AG04449 (cell line): ENCODE measurements around the gene ANKRD13D.

Source experiments
- CTCF ChIA-PET: fragments of 350-600 bp; formaldehyde crosslinking; extraction: SDS; loops from one replicate; lab custom pipeline; 2021; ENCODE audit warnings: antibody characterized with exemption; lab: Yijun Ruan, JAX
- POLR2A ChIA-PET: fragments of 400-600, 350-600 bp; formaldehyde crosslinking; extraction: SDS; loops from one replicate; lab custom pipeline; 2020; ENCODE audit warnings: antibody characterized with exemption, inconsistent platforms; lab: Yijun Ruan, JAX
- DNase-seq: peaks from one replicate; pipeline ENCODE4 v3.0.0-alpha.2; 2010; ENCODE audit warnings: low read depth, low spot score
- H3K4me3 ChIP-seq: 2 replicates; pipeline ENCODE4 v1.5.1; 2011; ENCODE audit warnings: low read depth, mild to moderate bottlenecking, control low read depth, low read length
- TF ChIP-seq, protein P1 (sequence below): IDR thresholded peaks from one replicate; pipeline ENCODE4 v1.5.1; 2011; ENCODE audit warnings: mild to moderate bottlenecking, moderate library complexity, low read length, control low read depth, inconsistent platforms; ENCODE audit not compliant: insufficient read depth; ENCODE audit errors: missing control alignments

ANKRD13D gene

GRCh38 chr11:67262731-67263675 lies 26.1 kb upstream of the ANKRD13D start:
- no peak for DNase-seq
- ChIA-PET POLR2A (interaction anchor here (0.7 to 1.5 kb wide), 4 partner anchors 25 to 116 kb away, joined by 3 to 9 read pairs (median 3); no protein-coding TSS in a partner anchor), CTCF (interaction anchor here (0.6 to 11.9 kb wide), 43 partner anchors 9 to 238 kb away, joined by 3 to 295 read pairs (median 6); partner anchors contain the start of genes ANKRD13D, CLCF1, POLD4 and PPP1CA)
- TF ChIP-seq, protein P1, sequence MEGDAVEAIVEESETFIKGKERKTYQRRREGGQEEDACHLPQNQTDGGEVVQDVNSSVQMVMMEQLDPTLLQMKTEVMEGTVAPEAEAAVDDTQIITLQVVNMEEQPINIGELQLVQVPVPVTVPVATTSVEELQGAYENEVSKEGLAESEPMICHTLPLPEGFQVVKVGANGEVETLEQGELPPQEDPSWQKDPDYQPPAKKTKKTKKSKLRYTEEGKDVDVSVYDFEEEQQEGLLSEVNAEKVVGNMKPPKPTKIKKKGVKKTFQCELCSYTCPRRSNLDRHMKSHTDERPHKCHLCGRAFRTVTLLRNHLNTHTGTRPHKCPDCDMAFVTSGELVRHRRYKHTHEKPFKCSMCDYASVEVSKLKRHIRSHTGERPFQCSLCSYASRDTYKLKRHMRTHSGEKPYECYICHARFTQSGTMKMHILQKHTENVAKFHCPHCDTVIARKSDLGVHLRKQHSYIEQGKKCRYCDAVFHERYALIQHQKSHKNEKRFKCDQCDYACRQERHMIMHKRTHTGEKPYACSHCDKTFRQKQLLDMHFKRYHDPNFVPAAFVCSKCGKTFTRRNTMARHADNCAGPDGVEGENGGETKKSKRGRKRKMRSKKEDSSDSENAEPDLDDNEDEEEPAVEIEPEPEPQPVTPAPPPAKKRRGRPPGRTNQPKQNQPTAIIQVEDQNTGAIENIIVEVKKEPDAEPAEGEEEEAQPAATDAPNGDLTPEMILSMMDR, result peak; percentile 92
- no peak overlapping the region for H3K4me3 ChIP-seq

- POLR2A ChIA-PET, result no interaction called here
- no peak for DNase-seq
- CTCF ChIA-PET, result interaction anchor here (0.6 to 11.9 kb wide), 13 partner anchors 10 to 326 kb away, joined by 3 to 295 read pairs (median 15); partner anchors contain the start of genes ANKRD13D, POLD4 and PPP1CA
- TF ChIP-seq, protein P1, result no peak
- H3K4me3 ChIP-seq, result no peak overlapping the region
Measured at GRCh38 chr11:67264260-67264659, 24.8 kb upstream of the ANKRD13D start.

- POLR2A ChIA-PET, result no interaction called here
- CTCF ChIA-PET, result interaction anchor here (0.8 to 11.9 kb wide), 10 partner anchors 9 to 116 kb away, joined by 3 to 295 read pairs (median 41); partner anchors contain the start of genes ANKRD13D and POLD4
- TF ChIP-seq, protein P1, result no peak
- DNase-seq, result no peak
- no peak overlapping the region for H3K4me3 ChIP-seq
Measured at GRCh38 chr11:67264877-67265632, 24.0 kb upstream of the ANKRD13D start.

GRCh38 chr11:67265633-67266448 lies 23.3 kb upstream of the ANKRD13D start:
- no peak for DNase-seq
- CTCF ChIA-PET, result interaction anchor here (0.9 to 11.9 kb wide), 18 partner anchors 8 to 121 kb away, joined by 3 to 295 read pairs (median 9); partner anchors contain the start of genes ANKRD13D and POLD4
- POLR2A ChIA-PET, result no interaction called here
- TF ChIP-seq, protein P1, result peak; percentile 73
- peak overlapping the region; percentile 53 for H3K4me3 ChIP-seq

DNA sequence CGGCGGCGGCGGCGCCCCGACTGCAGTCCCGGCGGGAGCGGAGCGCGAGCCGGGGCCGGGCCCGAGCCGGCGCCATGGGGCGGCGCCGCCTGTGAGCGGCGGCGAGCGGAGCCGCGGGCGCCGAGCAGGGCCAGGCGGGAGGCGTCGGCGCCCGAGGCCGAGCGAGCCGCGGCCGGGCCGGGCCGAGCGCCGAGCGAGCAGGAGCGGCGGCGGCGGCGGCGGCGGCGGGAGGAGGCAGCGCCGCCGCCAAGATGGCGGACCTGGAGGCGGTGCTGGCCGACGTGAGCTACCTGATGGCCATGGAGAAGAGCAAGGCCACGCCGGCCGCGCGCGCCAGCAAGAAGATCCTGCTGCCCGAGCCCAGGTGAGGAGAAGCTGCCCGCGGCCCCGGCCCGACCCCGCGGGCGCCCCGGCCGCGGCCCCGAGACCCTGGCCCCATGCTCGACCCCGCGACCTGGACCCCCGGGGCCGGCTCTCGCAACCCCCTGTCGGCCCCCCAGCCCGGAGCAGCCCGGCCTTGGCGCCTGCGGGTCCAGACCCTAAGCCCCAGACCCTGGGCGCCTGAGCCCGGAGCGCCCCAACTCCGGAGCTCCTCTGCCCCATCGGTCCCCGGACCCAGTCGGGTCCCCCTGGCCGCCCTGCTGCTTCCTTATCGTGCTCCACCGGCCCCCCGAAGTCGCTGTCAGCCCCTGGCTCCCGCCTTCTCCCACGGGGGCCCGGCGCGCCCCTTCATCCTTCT lies 22.5 kb upstream of the ANKRD13D start, which contains the start of gene GRK2:
TSS of gene GRK2 (plus strand) at position 25 of the 739 bp plus-strand sequence. CDS start at position 252, 227 bp downstream.
- CTCF ChIA-PET, result interaction anchor here (0.6 to 11.9 kb wide), 22 partner anchors 9 to 212 kb away, joined by 3 to 295 read pairs (median 4); partner anchors contain the start of gene ANKRD13D
- H3K4me3 ChIP-seq, result peak within 1 kb of the TSS; percentile 80
- no peak for DNase-seq

More for the DNA sequence above, 22.5 kb upstream of the ANKRD13D start, which contains the start of gene GRK2:
- POLR2A ChIA-PET, result no interaction called here
- TF ChIP-seq, protein P1, result no peak
